PC-9 (cell line): ENCODE data around the gene SAMD13. TPM values are rescaled to one million over a fixed set of nuclear protein-coding genes. Genes with fewer than 3 reads are reported as not detected.

Source experiments
- BruUV-seq: library from RNA; stranded (reverse); fragments of 400-500 nt; replicated peaks from 2 replicates; lab custom pipeline; 2021; lab: Mats Ljungman, UMichigan
- CTCF ChIA-PET: fragments of 300-600 bp; sonication (Branson Sonifier 250); formaldehyde crosslinking; loops from one replicate; lab custom pipeline; 2022; ENCODE audit warnings: antibody characterized with exemption; lab: Charles Lee
- POLR2A ChIA-PET: fragments of 300-600 bp; sonication (Branson Sonifier 250); formaldehyde crosslinking; loops from one replicate; lab custom pipeline; 2022; ENCODE audit warnings: antibody characterized with exemption; ENCODE audit not compliant: unreplicated experiment; lab: Charles Lee
- DNase-seq, 2 experiments: peaks; one replicate each; pipeline versions ENCODE4 v3.0.0 to v3.0.0-alpha.2; 2015 to 2022; ENCODE audit warnings: mixed read lengths in 1 of 2
- H2AFZ ChIP-seq: fragments of 200-600 bp; sonication (generic); 2 replicates; pipeline ENCODE4 v1.8.1; 2017; ENCODE audit warnings: antibody characterized with exemption
- H3F3A ChIP-seq: fragments of 200-600 bp; sonication (generic); 2 replicates; pipeline ENCODE4 v1.8.1; 2017; ENCODE audit warnings: antibody characterized with exemption, mild to moderate bottlenecking, low read depth; ENCODE audit not compliant: insufficient read depth
- H3K27ac ChIP-seq: fragments of 200-600 bp; sonication (generic); 2 replicates; pipeline ENCODE4 v1.6.1; 2016; ENCODE audit warnings: mixed run types
- H3K27me3 ChIP-seq: fragments of 200-600 bp; sonication (generic); 2 replicates; pipeline ENCODE4 v1.6.1; 2016; ENCODE audit warnings: low read depth, mixed run types; ENCODE audit not compliant: insufficient read depth
- H3K36me3 ChIP-seq: fragments of 200-600 bp; sonication (generic); 2 replicates; pipeline ENCODE4 v1.6.1; 2016; ENCODE audit warnings: low read depth, mixed run types
- H3K4me1 ChIP-seq: fragments of 200-600 bp; sonication (generic); replicated peaks from 2 replicates; pipeline ENCODE4 v1.6.1; 2016; ENCODE audit warnings: mixed run types; ENCODE audit not compliant: insufficient read depth
- H3K4me2 ChIP-seq: fragments of 200-600 bp; sonication (generic); 2 replicates; pipeline ENCODE4 v1.6.1; 2017; ENCODE audit warnings: mixed run types
- H3K4me3 ChIP-seq: fragments of 200-600 bp; sonication (generic); 2 replicates; pipeline ENCODE4 v1.6.1; 2016; ENCODE audit warnings: mixed run types
- H3K79me2 ChIP-seq: fragments of 200-600 bp; sonication (generic); 2 replicates; pipeline ENCODE4 v1.6.1; 2017; ENCODE audit warnings: low read depth, mixed run types
- H3K9me2 ChIP-seq: fragments of 200-600 bp; sonication (generic); 2 replicates; pipeline ENCODE4 v1.8.1; 2017; ENCODE audit warnings: mild to moderate bottlenecking; ENCODE audit not compliant: insufficient read depth
- H3K9me3 ChIP-seq: fragments of 200-600 bp; sonication (generic); 2 replicates; pipeline ENCODE4 v1.8.1; 2016; ENCODE audit warnings: low read depth; ENCODE audit not compliant: insufficient read depth
- H4K20me1 ChIP-seq: fragments of 200-600 bp; sonication (generic); 2 replicates; pipeline ENCODE4 v1.8.1; 2017; ENCODE audit not compliant: insufficient read depth
- CTCF ChIP-seq: fragments of 200-600 bp; sonication (generic); conservative IDR thresholded peaks from 2 replicates; pipeline ENCODE4 v1.6.1; 2017; ENCODE audit warnings: mixed run types, antibody characterized with exemption, mild to moderate bottlenecking, moderate library complexity
- EZH2 ChIP-seq: fragments of 200-600 bp; sonication (generic); IDR thresholded peaks from 2 replicates; pipeline ENCODE4 v1.8.0; 2017; ENCODE audit warnings: antibody characterized with exemption, low read depth
- intact Hi-C: fragments of 100-400 bp; cut with micrococcal nuclease; formaldehyde crosslinking; loops from one replicate; pipeline ENCODE4 v1.10.0; 2022; ENCODE audit not compliant: unreplicated experiment
- total RNA-seq: library from RNA; stranded (reverse); gene quantifications from 2 replicates; pipeline ENCODE4 v1.2.3, GENCODE V29; 2021

The SAMD13 gene
- total RNA-seq, 1 experiment from 2014 or later: 2.5 TPM

GRCh38 chr1:84339503-84339902, 38.0 kb downstream of the SAMD13 start:
- no TSS peak for BruUV-seq
- Histone ChIP-seq H3K4me1 (no peaks in the 10 kb centered on the region), H3K27ac (no peak overlapping the region), H3K4me2 (no peak overlapping the region), H4K20me1 (no peaks in the 10 kb centered on the region), H3K4me3 (no peak overlapping the region), H3K79me2 (no peaks in the 10 kb centered on the region), H3F3A (no peaks in the 10 kb centered on the region; the same call in 1 of the 2 replicates), H2AFZ (no peak overlapping the region), H3K9me2 (no peaks in the 10 kb centered on the region), H3K27me3 (no peaks in the 10 kb centered on the region), H3K36me3 (no peaks in the 10 kb centered on the region), H3K9me3 (peaks cover 7% of the 10 kb centered on the region; the same call in 1 of the 2 replicates)
- DNase-seq: no peak
- CTCF ChIA-PET: no interaction called here
- POLR2A ChIA-PET: no interaction called here
- TF ChIP-seq CTCF (no peak), EZH2 (no peak)
- intact Hi-C loops: no loop called here

- Histone ChIP-seq H3F3A (no peaks in the 10 kb centered on the region), H4K20me1 (no peaks in the 10 kb centered on the region), H2AFZ (no peak overlapping the region), H3K27me3 (no peaks in the 10 kb centered on the region), H3K4me1 (no peaks in the 10 kb centered on the region), H3K27ac (no peak overlapping the region), H3K4me3 (no peak overlapping the region), H3K4me2 (no peak overlapping the region), H3K36me3 (no peaks in the 10 kb centered on the region), H3K9me3 (no peaks in the 10 kb centered on the region; the same call in 1 of the 2 replicates), H3K9me2 (no peaks in the 10 kb centered on the region), H3K79me2 (no peaks in the 10 kb centered on the region)
- CTCF ChIA-PET: no interaction called here
- intact Hi-C loops: no loop called here
- POLR2A ChIA-PET: interaction anchor here (0.7 kb wide), 1 partner anchor 880 kb away, joined by 4 read pairs; no protein-coding TSS in a partner anchor
- no TSS peak for BruUV-seq
- TF ChIP-seq CTCF (no peak), EZH2 (no peak)
- no peak for DNase-seq
Measured at GRCh38 chr1:84344286-84344685, 42.8 kb downstream of the SAMD13 start.

- no peaks in the 10 kb centered on the region for H3F3A ChIP-seq
- no peaks in the 10 kb centered on the region for H3K4me1 ChIP-seq
- intact Hi-C loops: no loop called here
- H3K9me2 ChIP-seq: no peaks in the 10 kb centered on the region
- no peak overlapping the region for H3K27ac ChIP-seq
- H3K79me2 ChIP-seq: no peaks in the 10 kb centered on the region
- DNase-seq: no peak
- H3K36me3 ChIP-seq: no peaks in the 10 kb centered on the region
- H4K20me1 ChIP-seq: no peaks in the 10 kb centered on the region
- H2AFZ ChIP-seq: no peak overlapping the region
- no peaks in the 10 kb centered on the region for H3K27me3 ChIP-seq
- H3K4me3 ChIP-seq: no peak overlapping the region
- POLR2A ChIA-PET: no interaction called here
- no TSS peak for BruUV-seq
- TF ChIP-seq CTCF: no peak
- TF ChIP-seq EZH2: no peak
- CTCF ChIA-PET: no interaction called here
- no peaks in the 10 kb centered on the region; the same call in 1 of the 2 replicates for H3K9me3 ChIP-seq
- H3K4me2 ChIP-seq: no peak overlapping the region
Measured at GRCh38 chr1:84345220-84345619, 43.7 kb downstream of the SAMD13 start.
